HEK293 (cell line): ENCODE results near the gene KANSL1.

ENCODE experiments used
- RBAK ChIP-seq: fragments of 450-650 bp; formaldehyde crosslinking; IDR thresholded peaks from 2 replicates; pipeline ENCODE4 v1.5.1; 2016; ENCODE audit warnings: missing biosample characterization, missing genetic modification characterization
- TRIM28 ChIP-seq: IDR thresholded peaks from 2 replicates; pipeline ENCODE4 v1.6.1; 2011; ENCODE audit warnings: low read length, control low read depth, borderline replicate concordance
- ZBTB1 ChIP-seq: fragments of 450-650 bp; formaldehyde crosslinking; IDR thresholded peaks from 2 replicates; pipeline ENCODE4 v1.5.1; 2016; ENCODE audit warnings: missing biosample characterization, missing genetic modification characterization
- ZNF140 ChIP-seq: fragments of 450-650 bp; formaldehyde crosslinking; IDR thresholded peaks from 2 replicates; pipeline ENCODE4 v1.5.1; 2016; ENCODE audit warnings: missing biosample characterization, missing genetic modification characterization
- ZNF211 ChIP-seq: fragments of 450-650 bp; formaldehyde crosslinking; IDR thresholded peaks from 2 replicates; pipeline ENCODE4 v1.5.1; 2016; ENCODE audit warnings: low read depth, missing biosample characterization, missing genetic modification characterization
- ZNF274 ChIP-seq, 2 experiments: fragments of 200-500 bp in 1 of 2; fragments of 450-650 bp in 1 of 2; sonication (Bioruptor generic) in 1 of 2; formaldehyde crosslinking in 1 of 2; IDR thresholded peaks; 2 replicates each; pipeline versions ENCODE4 v1.5.1 to v1.6.1; 2014 to 2016; ENCODE audit warnings: borderline replicate concordance in 1 of 2, inconsistent platforms in 1 of 2, low read length in 1 of 2, missing biosample characterization in 1 of 2, missing genetic modification characterization in 1 of 2
- ZNF366 ChIP-seq: fragments of 450-650 bp; formaldehyde crosslinking; conservative IDR thresholded peaks from 2 replicates; pipeline ENCODE4 v1.5.1; 2016; ENCODE audit warnings: missing biosample characterization, missing genetic modification characterization
- ZNF391 ChIP-seq: fragments of 450-650 bp; formaldehyde crosslinking; IDR thresholded peaks from 2 replicates; pipeline ENCODE4 v1.5.1; 2016; ENCODE audit warnings: low read depth, missing biosample characterization, missing genetic modification characterization, borderline replicate concordance
- ZNF48 ChIP-seq: fragments of 450-650 bp; formaldehyde crosslinking; IDR thresholded peaks from 2 replicates; pipeline ENCODE4 v1.5.1; 2016; ENCODE audit warnings: missing biosample characterization, missing genetic modification characterization
- ZNF530 ChIP-seq: fragments of 450-650 bp; formaldehyde crosslinking; IDR thresholded peaks from 2 replicates; pipeline ENCODE4 v1.5.1; 2016; ENCODE audit warnings: low read depth, missing biosample characterization, missing genetic modification characterization
- ZNF549 ChIP-seq: fragments of 450-650 bp; IDR thresholded peaks from 2 replicates; pipeline ENCODE4 v1.5.1; 2018; ENCODE audit warnings: missing biosample characterization, missing genetic modification characterization, mild to moderate bottlenecking, inconsistent platforms, moderate library complexity
- ZNF561 ChIP-seq: fragments of 450-650 bp; IDR thresholded peaks from 2 replicates; pipeline ENCODE4 v1.5.1; 2018; ENCODE audit warnings: missing biosample characterization, missing genetic modification characterization, borderline replicate concordance
- ZNF585B ChIP-seq: fragments of 450-650 bp; formaldehyde crosslinking; IDR thresholded peaks from 2 replicates; pipeline ENCODE4 v1.5.1; 2016; ENCODE audit warnings: missing biosample characterization, missing genetic modification characterization
- ZNF660 ChIP-seq: fragments of 450-650 bp; IDR thresholded peaks from 2 replicates; pipeline ENCODE4 v1.5.1; 2018; ENCODE audit warnings: missing biosample characterization, mild to moderate bottlenecking, missing genetic modification characterization
- ZNF664 ChIP-seq: fragments of 450-650 bp; formaldehyde crosslinking; IDR thresholded peaks from 2 replicates; pipeline ENCODE4 v1.5.1; 2016; ENCODE audit warnings: missing biosample characterization, missing genetic modification characterization
- ZNF701 ChIP-seq: fragments of 450-650 bp; formaldehyde crosslinking; IDR thresholded peaks from 2 replicates; pipeline ENCODE4 v1.5.1; 2016; ENCODE audit warnings: missing biosample characterization, missing genetic modification characterization
- ZNF707 ChIP-seq: fragments of 450-650 bp; formaldehyde crosslinking; IDR thresholded peaks from 2 replicates; pipeline ENCODE4 v1.5.1; 2016; ENCODE audit warnings: missing biosample characterization, missing genetic modification characterization
- ZNF791 ChIP-seq: fragments of 450-650 bp; formaldehyde crosslinking; IDR thresholded peaks from 2 replicates; pipeline ENCODE4 v1.5.1; 2016; ENCODE audit warnings: missing biosample characterization, missing genetic modification characterization
- TF ChIP-seq, protein P1 (sequence below): fragments of 450-650 bp; formaldehyde crosslinking; IDR thresholded peaks from 2 replicates; pipeline ENCODE4 v1.5.1; 2016; ENCODE audit warnings: missing biosample characterization, missing genetic modification characterization
- TF ChIP-seq, protein P2 (sequence below): fragments of 450-650 bp; formaldehyde crosslinking; IDR thresholded peaks from 2 replicates; pipeline ENCODE4 v1.5.1; 2016; ENCODE audit warnings: missing biosample characterization, missing genetic modification characterization
- TF ChIP-seq, protein P3 (sequence below): fragments of 450-650 bp; formaldehyde crosslinking; IDR thresholded peaks from 2 replicates; pipeline ENCODE4 v1.5.1; 2016; ENCODE audit warnings: missing biosample characterization, missing genetic modification characterization, low read depth
- TF ChIP-seq, protein P4 (sequence below): fragments of 450-650 bp; formaldehyde crosslinking; IDR thresholded peaks from 2 replicates; pipeline ENCODE4 v1.5.1; 2016; ENCODE audit warnings: missing biosample characterization, missing genetic modification characterization, low read depth
- TF ChIP-seq, protein P5 (sequence below): IDR thresholded peaks from 2 replicates; pipeline ENCODE4 v1.6.1; 2011; ENCODE audit warnings: mild to moderate bottlenecking, low read depth, low read length, borderline replicate concordance
- TF ChIP-seq, protein P6 (sequence below): fragments of 450-650 bp; IDR thresholded peaks from 2 replicates; pipeline ENCODE4 v1.5.1; 2018; ENCODE audit warnings: missing biosample characterization, mild to moderate bottlenecking, missing genetic modification characterization
- TF ChIP-seq, protein P7 (sequence below): fragments of 450-650 bp; formaldehyde crosslinking; IDR thresholded peaks from 2 replicates; pipeline ENCODE4 v1.5.1; 2016; ENCODE audit warnings: missing biosample characterization, missing genetic modification characterization

Gene KANSL1

DNA sequence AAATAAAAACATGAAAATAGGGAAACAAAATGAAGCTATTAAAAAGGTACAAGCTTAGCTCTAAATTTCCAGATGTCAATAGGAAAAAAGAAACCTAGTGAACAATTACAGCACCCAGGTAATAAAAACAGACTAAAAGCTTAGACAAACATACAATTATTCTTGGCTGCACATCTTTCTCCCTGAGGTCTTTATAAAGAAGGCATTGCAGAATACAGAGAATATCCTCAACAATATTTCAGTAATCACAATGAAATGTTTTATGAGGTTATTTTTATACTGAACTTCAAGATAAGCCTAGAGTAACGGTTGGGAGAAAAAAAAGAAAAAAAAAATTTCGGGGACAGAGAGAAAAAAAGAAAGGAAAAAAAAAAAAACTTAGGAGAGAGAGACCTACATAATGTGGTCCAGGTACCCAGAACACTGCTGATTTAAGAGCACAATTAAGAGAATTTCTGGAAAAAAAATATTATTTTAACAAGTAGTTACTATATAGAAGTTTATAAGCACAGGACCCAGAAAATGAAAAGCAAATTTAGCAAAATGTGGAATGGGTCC lies 26.5 kb downstream of the KANSL1 start (continued):
- TF ChIP-seq ZNF660 (tag by site-specific recombination) (no peak), ZNF561 (no peak), ZNF664 (tag by site-specific recombination) (no peak), ZNF549 (tag by site-specific recombination) (no peak), ZNF366 (tag by site-specific recombination) (peak; percentile 62), ZNF274 (IDR thresholded peaks at IDR 0.05; ENCODE audit: low read length) (no peak), ZNF274 (tag by site-specific recombination; IDR thresholded peaks at IDR 0.05; ENCODE audit: borderline replicate concordance) (no peak), ZNF585B (no peak), ZNF140 (tag by site-specific recombination) (no peak), ZNF211 (tag by site-specific recombination) (no peak), ZNF701 (tag by site-specific recombination) (no peak), ZBTB1 (tag by site-specific recombination) (no peak), ZNF530 (tag by site-specific recombination) (no peak), RBAK (tag by site-specific recombination) (no peak), ZNF48 (tag by site-specific recombination) (no peak), TRIM28 (no peak), ZNF391 (tag by site-specific recombination) (no peak), ZNF791 (tag by site-specific recombination) (no peak), ZNF707 (no peak)
- TF ChIP-seq, protein P1, sequence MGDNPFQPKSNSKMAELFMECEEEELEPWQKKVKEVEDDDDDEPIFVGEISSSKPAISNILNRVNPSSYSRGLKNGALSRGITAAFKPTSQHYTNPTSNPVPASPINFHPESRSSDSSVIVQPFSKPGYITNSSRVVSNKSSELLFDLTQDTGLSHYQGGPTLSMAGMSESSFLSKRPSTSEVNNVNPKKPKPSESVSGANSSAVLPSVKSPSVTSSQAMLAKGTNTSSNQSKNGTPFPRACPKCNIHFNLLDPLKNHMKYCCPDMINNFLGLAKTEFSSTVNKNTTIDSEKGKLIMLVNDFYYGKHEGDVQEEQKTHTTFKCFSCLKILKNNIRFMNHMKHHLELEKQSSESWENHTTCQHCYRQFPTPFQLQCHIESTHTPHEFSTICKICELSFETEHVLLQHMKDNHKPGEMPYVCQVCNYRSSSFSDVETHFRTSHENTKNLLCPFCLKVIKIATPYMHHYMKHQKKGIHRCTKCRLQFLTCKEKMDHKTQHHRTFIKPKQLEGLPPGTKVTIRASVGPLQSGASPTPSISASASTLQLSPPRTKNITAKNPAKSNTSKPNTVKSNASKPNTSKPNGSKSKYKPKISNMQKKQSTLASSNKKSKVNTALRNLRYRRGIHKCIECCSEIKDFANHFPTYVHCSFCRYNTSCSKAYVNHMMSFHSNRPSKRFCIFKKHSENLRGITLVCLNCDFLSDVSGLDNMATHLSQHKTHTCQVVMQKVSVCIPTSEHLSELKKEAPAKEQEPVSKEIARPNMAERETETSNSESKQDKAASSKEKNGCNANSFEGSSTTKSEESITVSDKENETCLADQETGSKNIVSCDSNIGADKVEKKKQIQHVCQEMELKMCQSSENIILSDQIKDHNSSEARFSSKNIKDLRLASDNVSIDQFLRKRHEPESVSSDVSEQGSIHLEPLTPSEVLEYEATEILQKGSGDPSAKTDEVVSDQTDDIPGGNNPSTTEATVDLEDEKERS = no peak
- TF ChIP-seq, protein P2, sequence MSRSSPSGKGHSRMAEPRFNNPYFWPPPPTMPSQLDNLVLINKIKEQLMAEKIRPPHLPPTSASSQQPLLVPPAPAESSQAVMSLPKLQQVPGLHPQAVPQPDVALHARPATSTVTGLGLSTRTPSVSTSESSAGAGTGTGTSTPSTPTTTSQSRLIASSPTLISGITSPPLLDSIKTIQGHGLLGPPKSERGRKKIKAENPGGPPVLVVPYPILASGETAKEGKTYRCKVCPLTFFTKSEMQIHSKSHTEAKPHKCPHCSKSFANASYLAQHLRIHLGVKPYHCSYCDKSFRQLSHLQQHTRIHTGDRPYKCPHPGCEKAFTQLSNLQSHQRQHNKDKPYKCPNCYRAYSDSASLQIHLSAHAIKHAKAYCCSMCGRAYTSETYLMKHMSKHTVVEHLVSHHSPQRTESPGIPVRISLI (tag by site-specific recombination) = peak; percentile 99
- TF ChIP-seq, protein P3, sequence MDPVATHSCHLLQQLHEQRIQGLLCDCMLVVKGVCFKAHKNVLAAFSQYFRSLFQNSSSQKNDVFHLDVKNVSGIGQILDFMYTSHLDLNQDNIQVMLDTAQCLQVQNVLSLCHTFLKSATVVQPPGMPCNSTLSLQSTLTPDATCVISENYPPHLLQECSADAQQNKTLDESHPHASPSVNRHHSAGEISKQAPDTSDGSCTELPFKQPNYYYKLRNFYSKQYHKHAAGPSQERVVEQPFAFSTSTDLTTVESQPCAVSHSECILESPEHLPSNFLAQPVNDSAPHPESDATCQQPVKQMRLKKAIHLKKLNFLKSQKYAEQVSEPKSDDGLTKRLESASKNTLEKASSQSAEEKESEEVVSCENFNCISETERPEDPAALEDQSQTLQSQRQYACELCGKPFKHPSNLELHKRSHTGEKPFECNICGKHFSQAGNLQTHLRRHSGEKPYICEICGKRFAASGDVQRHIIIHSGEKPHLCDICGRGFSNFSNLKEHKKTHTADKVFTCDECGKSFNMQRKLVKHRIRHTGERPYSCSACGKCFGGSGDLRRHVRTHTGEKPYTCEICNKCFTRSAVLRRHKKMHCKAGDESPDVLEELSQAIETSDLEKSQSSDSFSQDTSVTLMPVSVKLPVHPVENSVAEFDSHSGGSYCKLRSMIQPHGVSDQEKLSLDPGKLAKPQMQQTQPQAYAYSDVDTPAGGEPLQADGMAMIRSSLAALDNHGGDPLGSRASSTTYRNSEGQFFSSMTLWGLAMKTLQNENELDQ (tag by site-specific recombination) = no peak
- TF ChIP-seq, protein P4, sequence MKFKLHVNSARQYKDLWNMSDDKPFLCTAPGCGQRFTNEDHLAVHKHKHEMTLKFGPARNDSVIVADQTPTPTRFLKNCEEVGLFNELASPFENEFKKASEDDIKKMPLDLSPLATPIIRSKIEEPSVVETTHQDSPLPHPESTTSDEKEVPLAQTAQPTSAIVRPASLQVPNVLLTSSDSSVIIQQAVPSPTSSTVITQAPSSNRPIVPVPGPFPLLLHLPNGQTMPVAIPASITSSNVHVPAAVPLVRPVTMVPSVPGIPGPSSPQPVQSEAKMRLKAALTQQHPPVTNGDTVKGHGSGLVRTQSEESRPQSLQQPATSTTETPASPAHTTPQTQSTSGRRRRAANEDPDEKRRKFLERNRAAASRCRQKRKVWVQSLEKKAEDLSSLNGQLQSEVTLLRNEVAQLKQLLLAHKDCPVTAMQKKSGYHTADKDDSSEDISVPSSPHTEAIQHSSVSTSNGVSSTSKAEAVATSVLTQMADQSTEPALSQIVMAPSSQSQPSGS = no peak
- TF ChIP-seq, protein P5, sequence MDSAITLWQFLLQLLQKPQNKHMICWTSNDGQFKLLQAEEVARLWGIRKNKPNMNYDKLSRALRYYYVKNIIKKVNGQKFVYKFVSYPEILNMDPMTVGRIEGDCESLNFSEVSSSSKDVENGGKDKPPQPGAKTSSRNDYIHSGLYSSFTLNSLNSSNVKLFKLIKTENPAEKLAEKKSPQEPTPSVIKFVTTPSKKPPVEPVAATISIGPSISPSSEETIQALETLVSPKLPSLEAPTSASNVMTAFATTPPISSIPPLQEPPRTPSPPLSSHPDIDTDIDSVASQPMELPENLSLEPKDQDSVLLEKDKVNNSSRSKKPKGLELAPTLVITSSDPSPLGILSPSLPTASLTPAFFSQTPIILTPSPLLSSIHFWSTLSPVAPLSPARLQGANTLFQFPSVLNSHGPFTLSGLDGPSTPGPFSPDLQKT = no peak
- TF ChIP-seq, protein P6, sequence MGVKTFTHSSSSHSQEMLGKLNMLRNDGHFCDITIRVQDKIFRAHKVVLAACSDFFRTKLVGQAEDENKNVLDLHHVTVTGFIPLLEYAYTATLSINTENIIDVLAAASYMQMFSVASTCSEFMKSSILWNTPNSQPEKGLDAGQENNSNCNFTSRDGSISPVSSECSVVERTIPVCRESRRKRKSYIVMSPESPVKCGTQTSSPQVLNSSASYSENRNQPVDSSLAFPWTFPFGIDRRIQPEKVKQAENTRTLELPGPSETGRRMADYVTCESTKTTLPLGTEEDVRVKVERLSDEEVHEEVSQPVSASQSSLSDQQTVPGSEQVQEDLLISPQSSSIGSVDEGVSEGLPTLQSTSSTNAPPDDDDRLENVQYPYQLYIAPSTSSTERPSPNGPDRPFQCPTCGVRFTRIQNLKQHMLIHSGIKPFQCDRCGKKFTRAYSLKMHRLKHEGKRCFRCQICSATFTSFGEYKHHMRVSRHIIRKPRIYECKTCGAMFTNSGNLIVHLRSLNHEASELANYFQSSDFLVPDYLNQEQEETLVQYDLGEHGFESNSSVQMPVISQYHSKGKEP (tag by site-specific recombination) = 0 out of 2 replicates have a peak, but pooled peaks have one; percentile 15
- TF ChIP-seq, protein P7, sequence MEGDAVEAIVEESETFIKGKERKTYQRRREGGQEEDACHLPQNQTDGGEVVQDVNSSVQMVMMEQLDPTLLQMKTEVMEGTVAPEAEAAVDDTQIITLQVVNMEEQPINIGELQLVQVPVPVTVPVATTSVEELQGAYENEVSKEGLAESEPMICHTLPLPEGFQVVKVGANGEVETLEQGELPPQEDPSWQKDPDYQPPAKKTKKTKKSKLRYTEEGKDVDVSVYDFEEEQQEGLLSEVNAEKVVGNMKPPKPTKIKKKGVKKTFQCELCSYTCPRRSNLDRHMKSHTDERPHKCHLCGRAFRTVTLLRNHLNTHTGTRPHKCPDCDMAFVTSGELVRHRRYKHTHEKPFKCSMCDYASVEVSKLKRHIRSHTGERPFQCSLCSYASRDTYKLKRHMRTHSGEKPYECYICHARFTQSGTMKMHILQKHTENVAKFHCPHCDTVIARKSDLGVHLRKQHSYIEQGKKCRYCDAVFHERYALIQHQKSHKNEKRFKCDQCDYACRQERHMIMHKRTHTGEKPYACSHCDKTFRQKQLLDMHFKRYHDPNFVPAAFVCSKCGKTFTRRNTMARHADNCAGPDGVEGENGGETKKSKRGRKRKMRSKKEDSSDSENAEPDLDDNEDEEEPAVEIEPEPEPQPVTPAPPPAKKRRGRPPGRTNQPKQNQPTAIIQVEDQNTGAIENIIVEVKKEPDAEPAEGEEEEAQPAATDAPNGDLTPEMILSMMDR (tag by site-specific recombination) = no peak
